Measurements from ENCODE around the gene CRYGN.

CRYGN gene

GRCh38 chr7:151389096-151389767 is 50.7 kb downstream of the CRYGN start:
- no peak for DNase-seq

- no peak for DNase-seq
Observed at GRCh38 chr7:151388430-151388829, 51.5 kb downstream of the CRYGN start.

- no peak for DNase-seq
Observed at GRCh38 chr7:151388007-151388297, 52.0 kb downstream of the CRYGN start.

DNA sequence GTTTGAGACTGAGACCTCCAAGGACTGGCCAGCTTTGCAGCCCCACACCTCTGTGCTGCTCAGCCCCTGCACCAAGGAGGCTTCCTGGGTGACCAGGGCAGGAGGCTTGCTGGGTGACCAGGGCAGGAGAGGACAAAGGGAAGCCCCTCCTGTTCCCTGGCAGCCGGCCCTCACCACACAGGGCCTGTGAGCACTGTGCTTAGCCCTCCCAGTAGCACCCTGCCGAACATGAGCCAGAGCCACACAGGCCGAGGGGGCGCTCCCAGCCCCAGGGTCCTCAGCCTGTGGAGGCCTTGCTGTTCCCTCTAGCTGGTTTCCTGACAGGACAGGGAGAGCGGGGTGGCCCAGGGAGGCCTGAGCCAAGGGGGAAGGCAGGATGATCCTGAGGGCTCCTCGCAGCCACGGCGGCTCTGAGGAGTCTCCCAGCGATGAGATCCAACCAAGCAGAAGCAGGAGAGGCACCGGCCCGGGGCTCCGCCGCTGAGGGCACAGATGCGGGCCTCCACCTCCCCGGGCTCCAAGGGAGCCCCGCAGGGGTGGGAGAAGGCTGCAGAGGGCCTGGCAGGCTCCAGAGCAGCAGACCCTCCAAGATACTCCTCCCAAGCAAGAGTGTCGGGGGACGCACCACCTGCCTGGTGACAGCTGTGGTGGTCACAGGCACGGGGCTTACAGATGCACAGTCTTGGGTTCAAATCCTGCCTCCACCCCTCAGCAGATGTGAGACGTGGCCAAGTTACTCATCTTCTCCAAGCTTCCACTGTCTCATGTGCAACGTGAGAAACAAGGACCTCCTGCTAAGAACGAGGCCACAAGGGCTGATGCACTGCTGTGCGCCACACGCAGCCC is 52.6 kb downstream of the CRYGN start:
- DNase-seq = no peak

DNA sequence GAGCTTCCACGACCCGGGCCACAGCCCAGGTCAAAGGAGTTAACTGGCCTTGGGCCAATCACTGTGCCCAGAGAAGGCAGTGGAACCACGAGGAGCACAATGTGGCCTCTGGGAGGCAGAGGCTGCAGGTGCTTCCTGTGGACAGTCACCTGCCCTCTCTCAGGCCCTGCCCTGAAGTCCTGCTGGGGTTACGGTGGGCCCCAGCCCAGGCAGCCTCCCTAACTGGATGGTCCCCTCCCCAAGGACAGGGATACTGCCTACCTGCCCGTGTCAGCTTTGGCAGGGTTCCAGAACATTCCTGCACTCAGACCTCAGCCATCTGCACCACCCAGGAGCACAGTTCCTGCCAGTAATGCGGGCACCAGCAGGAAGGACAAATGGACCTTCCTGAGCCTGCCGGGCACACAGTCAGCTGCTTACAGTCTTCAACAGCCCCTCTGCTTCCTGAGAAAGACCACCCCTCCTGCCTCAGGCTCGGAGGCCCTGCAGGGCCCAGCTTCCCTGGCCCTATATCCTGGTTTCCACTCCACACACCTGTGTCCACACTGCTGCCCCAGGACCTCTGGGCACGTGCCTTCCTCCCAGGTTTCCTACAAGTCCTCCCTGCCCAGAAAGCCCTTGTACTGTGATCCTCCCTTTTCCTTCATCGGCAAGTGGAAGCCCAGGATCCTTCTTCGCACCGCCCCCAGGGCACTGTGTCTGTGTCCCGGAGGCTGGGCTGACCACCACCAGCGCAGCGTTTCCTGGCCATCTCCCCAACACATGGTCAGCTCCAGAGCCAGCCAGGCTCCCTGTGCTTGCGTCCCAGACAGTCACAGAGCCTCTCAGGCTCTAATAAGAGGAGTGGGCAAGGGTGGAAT is 53.4 kb downstream of the CRYGN start:
- no peak for DNase-seq

DNA sequence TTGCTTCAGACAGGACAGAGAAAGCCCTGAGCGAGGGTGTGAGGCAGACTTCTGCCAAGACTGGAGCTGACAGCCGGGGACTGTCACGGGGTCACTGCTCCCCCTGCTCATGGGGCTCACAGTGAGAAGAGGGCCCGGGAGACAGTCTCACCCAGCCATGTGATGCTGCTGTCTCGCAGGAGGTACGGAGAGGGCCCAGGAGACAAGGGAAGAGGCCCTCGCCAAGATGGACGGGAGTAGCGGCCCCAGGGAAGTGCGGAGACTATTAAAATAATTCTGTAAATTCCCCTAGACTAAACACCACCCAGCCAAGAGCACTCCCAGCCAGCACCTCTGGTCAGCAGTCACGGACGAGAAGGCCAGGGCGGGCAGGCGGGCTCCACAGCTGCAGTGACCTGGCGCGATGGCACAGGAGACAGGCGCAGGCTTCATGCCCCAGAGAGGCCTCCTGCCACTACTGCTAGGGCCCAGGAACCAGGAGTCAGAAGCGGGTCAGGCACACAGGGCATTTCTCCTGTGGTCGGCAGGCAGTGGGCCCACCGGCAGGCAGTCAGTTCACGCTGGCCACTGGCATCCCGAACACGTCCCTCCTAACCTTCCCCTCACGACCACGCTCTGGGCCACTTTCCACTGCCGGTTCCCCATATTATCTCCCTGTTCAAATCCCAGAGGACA is 54.2 kb downstream of the CRYGN start:
- DNase-seq = no peak

DNA sequence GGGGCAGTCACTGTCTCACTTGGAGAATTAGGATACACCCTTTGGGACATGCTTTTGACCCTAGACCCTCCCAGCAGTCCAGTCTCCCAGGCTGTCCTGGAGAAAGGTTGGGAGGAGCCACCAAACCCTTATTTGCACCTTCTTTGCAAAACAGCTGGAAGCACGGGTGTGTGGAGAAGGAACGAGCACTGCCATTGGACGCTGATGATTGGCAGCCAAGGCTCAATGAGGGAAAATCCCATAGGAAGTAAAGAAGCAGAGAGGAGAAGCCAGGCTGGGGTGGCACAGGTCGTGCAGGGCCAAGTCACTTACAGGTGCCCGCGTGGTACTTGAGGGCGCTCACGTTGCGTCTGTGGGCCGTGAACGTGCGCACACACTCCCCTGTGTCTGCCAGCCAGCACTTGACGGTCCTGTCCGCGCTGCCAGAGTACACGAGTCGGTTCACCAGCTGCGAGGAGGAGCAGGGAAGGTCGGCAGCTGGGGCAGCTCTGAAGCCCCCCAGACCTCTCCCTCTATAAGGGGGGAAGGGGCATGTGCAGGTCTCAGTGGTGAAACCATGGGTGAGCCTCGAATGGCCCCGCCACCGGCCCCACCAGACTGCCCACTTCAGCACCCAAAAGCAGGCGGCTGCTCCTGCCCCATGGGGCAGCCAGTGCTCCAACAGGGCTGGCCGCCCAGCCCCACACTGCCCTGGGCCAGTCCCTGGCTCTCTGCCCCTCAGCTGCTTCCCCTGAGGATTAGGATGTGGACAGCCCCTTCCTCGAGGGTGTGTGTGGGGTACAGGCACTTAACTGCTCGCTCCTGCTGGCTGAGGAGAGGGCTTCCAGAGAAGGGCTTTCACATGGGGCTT is 54.9 kb downstream of the CRYGN start:
- no peak for DNase-seq

DNA sequence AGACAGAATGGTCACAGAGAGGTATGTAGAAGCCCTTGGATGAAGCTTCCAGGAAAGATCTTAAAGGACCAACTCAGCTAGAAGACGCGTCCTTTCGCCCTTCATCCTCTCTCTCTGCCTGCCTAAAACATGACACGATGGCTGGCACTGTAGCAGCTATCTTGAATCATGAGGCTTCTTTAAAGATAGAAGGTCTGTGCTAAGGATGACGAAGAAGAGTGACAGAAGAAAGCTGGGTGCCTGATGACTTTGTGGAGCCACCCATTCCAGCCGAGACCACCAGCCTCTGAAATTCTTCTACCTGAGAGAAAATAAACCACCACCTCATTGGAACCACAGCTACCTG is 55.6 kb downstream of the CRYGN start:
- no peak for DNase-seq

- no peak for DNase-seq
Observed at GRCh38 chr7:151383638-151384351, 56.1 kb downstream of the CRYGN start.

GRCh38 chr7:151382079-151382885 is 57.7 kb downstream of the CRYGN start:
- peak; percentile 14 for DNase-seq

DNA sequence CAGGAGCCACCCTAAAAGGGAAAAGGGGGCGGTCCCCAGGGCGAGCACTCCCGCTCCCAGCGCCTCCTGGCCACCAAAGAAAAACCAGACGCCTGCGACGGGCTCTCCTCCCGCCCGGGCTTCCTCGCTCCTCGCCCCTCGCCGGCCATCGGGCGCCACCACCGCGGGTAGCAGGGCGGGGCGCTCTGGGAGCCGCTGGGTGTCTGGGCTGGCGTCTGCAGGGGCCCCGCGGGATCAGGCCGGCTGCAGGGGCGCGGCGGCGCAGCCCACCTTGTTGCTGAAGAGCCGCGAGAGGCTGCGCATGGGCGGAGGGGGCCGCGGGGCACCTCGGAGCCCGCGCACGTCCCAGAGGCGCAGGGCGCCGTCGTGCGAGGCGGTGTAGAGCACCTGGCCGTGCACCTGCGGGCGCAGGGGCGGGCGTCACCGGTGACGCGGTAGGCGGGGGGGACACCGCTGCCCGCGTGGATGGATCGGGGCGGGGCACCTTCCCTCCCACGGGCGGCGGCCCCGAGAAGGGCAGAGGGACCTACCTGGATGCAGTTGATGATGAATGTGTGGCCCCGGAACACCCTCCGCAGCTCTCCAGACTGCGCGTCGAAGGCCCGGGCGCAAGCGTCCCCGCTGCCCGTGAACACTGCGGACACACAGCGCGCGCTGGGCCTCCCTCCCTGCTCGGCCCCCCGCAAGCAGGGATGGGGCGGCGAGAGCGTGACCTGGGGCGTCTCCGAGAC is 58.4 kb downstream of the CRYGN start:
- peak; percentile 34 for DNase-seq

GRCh38 chr7:151381098-151381347 is 58.9 kb downstream of the CRYGN start:
- no peak for DNase-seq

- DNase-seq = no peak
Observed at GRCh38 chr7:151380199-151381097, 59.5 kb downstream of the CRYGN start.

DNA sequence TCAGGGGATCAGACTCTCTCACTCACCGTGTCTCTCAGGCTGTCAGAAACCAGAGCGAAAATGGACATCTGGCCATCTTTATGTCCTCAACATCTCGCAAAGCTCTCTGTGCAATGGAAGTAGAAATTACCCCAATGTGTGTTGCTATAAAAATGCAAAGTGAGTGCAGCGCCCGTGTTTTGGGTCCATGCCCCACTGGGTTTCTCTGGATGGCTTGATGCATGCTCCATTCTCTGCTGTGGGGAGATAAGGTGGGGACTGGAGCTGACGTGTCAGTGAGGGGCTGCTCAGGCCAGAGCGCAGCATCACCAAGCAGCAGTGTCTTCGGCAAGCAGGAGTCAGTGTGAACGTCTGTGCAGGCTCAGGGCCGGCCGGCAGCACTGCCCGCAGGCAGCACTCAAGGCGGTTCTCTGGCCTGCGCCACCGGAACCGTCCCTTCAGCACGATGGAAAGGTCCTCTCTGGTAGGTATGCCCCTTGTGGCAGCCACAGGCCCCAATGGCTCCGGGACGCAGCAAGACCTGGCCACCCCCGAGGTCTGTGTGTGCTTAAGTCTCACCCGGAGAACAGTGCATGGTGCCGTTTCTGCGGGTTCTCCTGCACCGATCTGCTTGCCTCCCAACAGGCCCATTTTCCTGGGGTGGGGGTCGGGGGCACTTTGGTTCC is 60.3 kb downstream of the CRYGN start:
- no peak for DNase-seq

GRCh38 chr7:151379193-151379520 is 60.8 kb downstream of the CRYGN start:
- DNase-seq = no peak

All from stimulated activated CD4-positive, alpha-beta T cell treated with anti-CD3 and anti-CD28 coated beads, Interleukin-4, amount 100 ng/mL, for 1 hour (primary cell).